ENCODE results near the gene CTAGE9.

CTAGE9 gene

DNA sequence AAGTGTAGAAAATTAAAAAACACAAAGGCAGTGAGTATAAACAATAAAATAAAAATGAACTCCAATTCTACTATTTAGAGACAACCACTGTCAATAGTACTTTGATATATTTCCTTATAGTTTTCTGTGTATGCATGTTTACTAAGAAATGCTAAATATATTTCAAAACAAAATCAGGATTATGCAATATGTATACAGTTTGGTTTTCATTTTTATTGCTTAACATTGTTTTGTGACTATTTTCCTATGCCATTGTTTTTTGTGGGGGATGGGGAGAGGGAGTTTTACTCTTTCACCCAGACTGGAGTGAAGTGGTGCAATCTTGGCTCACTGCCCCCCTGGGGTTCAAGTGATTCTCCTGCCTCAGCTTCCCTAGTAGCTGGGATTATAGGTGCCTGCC is 29.2 kb downstream of the CTAGE9 start:
- TF ChIP-seq, protein P1, sequence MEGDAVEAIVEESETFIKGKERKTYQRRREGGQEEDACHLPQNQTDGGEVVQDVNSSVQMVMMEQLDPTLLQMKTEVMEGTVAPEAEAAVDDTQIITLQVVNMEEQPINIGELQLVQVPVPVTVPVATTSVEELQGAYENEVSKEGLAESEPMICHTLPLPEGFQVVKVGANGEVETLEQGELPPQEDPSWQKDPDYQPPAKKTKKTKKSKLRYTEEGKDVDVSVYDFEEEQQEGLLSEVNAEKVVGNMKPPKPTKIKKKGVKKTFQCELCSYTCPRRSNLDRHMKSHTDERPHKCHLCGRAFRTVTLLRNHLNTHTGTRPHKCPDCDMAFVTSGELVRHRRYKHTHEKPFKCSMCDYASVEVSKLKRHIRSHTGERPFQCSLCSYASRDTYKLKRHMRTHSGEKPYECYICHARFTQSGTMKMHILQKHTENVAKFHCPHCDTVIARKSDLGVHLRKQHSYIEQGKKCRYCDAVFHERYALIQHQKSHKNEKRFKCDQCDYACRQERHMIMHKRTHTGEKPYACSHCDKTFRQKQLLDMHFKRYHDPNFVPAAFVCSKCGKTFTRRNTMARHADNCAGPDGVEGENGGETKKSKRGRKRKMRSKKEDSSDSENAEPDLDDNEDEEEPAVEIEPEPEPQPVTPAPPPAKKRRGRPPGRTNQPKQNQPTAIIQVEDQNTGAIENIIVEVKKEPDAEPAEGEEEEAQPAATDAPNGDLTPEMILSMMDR (conservative IDR thresholded peaks at IDR 0.05; ENCODE audit: low read depth): no peak
- H3K27ac ChIP-seq: no peak overlapping the region
- ChIA-PET CTCF (interaction anchor here (1.2 kb wide), 1 partner anchor 14 kb away, joined by 3 read pairs; no protein-coding TSS in a partner anchor), POLR2A (ENCODE audit: low non-redundant PET) (no interaction called here)
- no peak for DNase-seq (ENCODE audit: low spot score)

DNA sequence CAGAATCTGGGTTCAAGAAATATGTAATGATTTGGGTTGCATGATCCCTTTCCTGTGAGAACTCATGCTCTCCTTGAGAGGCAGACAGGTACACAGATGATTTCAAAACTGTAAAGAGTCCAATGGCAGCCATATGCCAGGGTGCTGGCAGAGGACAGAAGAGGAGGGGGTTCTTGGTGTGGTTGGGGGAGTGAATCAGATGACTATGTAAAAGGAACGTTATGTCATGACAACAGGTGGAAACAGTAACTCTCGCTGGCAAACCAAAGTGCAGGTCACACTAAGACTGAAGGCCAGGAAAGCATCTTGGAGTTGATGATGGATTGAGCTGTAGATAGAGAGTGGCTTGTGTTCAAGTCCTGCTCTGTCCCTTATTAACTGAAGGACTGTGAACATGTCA is 29.9 kb downstream of the CTAGE9 start:
- ChIA-PET CTCF (no interaction called here), POLR2A (ENCODE audit: low non-redundant PET) (no interaction called here)
- DNase-seq (ENCODE audit: low spot score): no peak
- TF ChIP-seq, protein P1 (conservative IDR thresholded peaks at IDR 0.05; ENCODE audit: low read depth): no peak
- H3K27ac ChIP-seq: no peak overlapping the region

DNA sequence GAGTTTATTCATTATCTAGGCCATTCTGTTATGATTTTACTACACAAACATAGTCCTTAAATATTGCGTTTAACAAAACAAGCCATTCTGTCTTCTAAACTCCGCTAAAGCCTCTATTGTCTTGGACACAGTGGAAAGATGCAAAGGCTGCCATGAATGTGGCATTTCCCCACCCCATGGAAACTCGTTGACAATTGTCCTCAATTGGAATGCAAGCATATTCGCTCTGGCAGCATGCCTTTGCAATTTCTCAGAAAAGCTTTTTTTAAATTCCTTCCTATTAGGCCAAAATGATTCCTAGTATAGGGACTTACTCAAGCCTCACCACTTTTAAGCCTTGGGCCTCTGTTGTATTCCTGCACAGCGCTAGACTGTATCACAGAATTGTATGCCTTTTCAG is 32.4 kb downstream of the CTAGE9 start:
- no peak for DNase-seq (ENCODE audit: low spot score)
- ChIA-PET CTCF (no interaction called here), POLR2A (ENCODE audit: low non-redundant PET) (no interaction called here)
- TF ChIP-seq, protein P1 (conservative IDR thresholded peaks at IDR 0.05; ENCODE audit: low read depth): no peak
- H3K27ac ChIP-seq: no peak overlapping the region

DNA sequence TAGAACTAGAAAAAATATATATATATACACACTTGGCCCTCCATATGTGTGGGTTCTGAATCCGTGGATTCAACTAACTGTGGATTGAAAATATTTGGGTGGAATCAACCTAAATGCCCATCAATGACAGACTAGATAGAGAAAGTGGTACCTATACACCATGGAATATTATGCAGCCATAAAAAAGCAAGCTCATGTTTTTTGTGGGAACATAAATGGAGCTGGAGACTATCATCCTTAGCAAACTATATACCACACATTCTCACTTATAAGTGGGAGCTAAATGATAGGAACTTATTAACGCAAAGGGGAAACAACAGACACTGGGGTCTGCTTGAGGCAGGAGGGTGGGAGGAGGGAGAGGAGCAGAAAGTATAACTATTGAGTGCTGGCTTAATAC is 37.6 kb downstream of the CTAGE9 start:
- TF ChIP-seq, protein P1 (conservative IDR thresholded peaks at IDR 0.05; ENCODE audit: low read depth): no peak
- no peak overlapping the region for H3K27ac ChIP-seq
- ChIA-PET CTCF (no interaction called here), POLR2A (ENCODE audit: low non-redundant PET) (no interaction called here)
- DNase-seq (ENCODE audit: low spot score): no peak

DNA sequence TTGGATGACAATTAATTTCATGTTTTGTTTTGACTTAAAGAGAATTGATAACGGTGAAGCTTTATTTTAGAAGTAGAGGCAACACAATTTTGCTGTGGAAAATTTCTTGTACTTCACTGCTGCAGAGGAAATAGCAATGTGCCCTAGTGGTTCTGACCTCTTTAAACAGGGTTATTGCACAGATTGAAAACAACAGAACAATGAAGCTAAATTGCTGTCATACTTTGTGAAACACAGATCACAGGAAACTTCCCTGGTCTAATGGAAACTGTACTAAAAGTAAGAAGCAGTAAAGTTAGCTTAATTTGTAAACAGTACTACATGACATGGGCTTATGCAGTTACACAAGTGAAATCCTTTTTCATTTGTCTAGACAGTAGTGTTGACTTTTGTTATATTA is 40.9 kb downstream of the CTAGE9 start:
- DNase-seq (ENCODE audit: low spot score): no peak
- ChIA-PET CTCF (no interaction called here), POLR2A (ENCODE audit: low non-redundant PET) (no interaction called here)
- TF ChIP-seq, protein P1 (conservative IDR thresholded peaks at IDR 0.05; ENCODE audit: low read depth): no peak
- no peak overlapping the region for H3K27ac ChIP-seq

DNA sequence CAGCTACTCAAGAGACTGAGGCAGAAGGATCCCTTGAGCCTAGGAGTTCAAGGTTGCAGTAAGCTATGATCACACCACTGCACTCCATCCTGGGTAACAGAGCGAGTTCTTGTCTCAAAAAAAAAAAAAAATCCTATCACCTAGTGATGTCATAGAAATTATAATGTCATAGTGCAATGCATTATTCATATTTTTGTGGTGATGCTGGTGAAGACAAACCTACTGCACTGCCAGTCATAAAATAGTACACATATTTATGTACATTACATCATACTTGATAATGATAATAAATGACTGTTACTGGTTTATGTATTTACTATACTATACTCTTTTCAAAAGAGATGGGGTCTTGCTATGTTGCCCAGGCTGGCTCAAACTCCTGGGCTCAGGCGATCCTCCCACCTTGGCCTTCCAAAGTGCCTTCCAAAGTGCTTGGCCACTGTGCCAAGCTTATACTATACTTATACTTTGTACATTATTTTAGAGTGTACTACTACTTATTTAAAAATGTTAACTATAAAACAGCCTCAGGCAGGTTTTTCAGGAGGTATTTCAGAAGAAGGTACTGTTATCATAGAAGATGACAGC is 47.1 kb downstream of the CTAGE9 start:
- H3K27ac ChIP-seq: no peak overlapping the region
- ChIA-PET CTCF (interaction anchor here (0.6 kb wide), 1 partner anchor 191 kb away, joined by 3 read pairs; no protein-coding TSS in a partner anchor), POLR2A (ENCODE audit: low non-redundant PET) (no interaction called here)
- TF ChIP-seq, protein P1 (conservative IDR thresholded peaks at IDR 0.05; ENCODE audit: low read depth): no peak
- no peak for DNase-seq (ENCODE audit: low spot score)
